PC-3 (cell line): ENCODE measurements around the gene PIANP.
A peak's percentile ranks its signal among the peaks of the same experiment; 100 is the strongest.

Experiments
- EZH2 ChIP-seq: fragments of 300-600 bp; sonication (generic); IDR thresholded peaks from one replicate; pipeline ENCODE4 v1.6.1; 2017; ENCODE audit warnings: antibody characterized with exemption, mild to moderate bottlenecking, low read length; ENCODE audit not compliant: unreplicated experiment
- EZH2phosphoT487 ChIP-seq: fragments of 300-600 bp; sonication (generic); IDR thresholded peaks from 2 replicates; pipeline ENCODE4 v1.6.1; 2018; ENCODE audit warnings: mild to moderate bottlenecking, antibody characterized with exemption, low read length, borderline replicate concordance
- TF ChIP-seq, protein P1 (sequence below): fragments of 300-600 bp; sonication (generic); conservative IDR thresholded peaks from 2 replicates; pipeline ENCODE4 v1.5.1; 2017; ENCODE audit warnings: antibody characterized with exemption, low read depth, mild to moderate bottlenecking, low read length

DNA sequence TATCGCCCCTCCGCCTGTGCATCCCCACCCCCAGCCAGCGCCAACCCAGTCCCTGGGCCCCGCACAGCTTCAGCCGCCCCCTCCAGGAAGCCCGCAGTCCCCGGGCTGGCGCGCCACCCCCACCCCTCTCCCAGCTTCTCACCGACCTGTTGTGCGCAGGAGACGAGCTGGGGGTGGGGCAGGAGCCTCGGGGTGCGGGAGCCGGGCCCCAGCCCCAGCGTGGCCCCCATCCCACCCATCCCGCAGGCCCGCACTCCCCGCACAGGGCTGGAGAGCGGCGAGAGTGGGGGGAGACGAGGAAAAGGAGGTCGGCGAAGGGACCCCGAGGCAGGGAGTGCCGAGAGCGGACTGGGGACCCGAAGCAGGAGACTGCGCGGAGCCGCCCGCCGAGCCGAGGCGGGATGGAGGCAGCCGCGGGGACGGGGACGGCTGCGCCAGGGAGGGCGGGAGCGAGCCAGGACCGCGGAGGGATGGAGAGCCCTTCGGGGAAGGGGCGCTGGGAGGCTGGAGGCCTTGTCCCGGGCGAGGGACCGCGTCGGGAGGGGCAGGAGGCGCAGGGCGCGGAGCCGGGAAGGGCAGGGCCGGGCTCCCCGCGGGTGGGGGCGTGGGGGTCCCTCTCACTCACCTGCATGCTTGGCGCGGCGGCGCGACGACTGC, 498 bp downstream of the PIANP start:
- TF ChIP-seq, protein P1, sequence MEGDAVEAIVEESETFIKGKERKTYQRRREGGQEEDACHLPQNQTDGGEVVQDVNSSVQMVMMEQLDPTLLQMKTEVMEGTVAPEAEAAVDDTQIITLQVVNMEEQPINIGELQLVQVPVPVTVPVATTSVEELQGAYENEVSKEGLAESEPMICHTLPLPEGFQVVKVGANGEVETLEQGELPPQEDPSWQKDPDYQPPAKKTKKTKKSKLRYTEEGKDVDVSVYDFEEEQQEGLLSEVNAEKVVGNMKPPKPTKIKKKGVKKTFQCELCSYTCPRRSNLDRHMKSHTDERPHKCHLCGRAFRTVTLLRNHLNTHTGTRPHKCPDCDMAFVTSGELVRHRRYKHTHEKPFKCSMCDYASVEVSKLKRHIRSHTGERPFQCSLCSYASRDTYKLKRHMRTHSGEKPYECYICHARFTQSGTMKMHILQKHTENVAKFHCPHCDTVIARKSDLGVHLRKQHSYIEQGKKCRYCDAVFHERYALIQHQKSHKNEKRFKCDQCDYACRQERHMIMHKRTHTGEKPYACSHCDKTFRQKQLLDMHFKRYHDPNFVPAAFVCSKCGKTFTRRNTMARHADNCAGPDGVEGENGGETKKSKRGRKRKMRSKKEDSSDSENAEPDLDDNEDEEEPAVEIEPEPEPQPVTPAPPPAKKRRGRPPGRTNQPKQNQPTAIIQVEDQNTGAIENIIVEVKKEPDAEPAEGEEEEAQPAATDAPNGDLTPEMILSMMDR, result no peak
- TF ChIP-seq EZH2 (no peak), EZH2phosphoT487 (peak; percentile 30; the same call in 1 of the 2 replicates)
